HG02759 (cell line): ENCODE measurements around the gene GPR171.

Source experiments
- ATAC-seq: cut with Tn5 transposase; IDR thresholded peaks from one replicate; pipeline ENCODE4 v1.9.1; 2021; ENCODE audit warnings: mild to moderate bottlenecking, moderate library complexity; ENCODE audit not compliant: unreplicated experiment

GPR171 gene

GRCh38 chr3:151182349-151183079 lies 20.5 kb downstream of the GPR171 start:
- ATAC-seq, result no peak

- ATAC-seq, result no peak
Measured at GRCh38 chr3:151178208-151178845, 24.7 kb downstream of the GPR171 start.

- ATAC-seq, result no peak
Measured at GRCh38 chr3:151175952-151176351, 27.1 kb downstream of the GPR171 start.

- ATAC-seq, result no peak
Measured at GRCh38 chr3:151174351-151174750, 28.7 kb downstream of the GPR171 start.

- peak; percentile 69 for ATAC-seq
Measured at GRCh38 chr3:151171145-151171757, 31.8 kb downstream of the GPR171 start.

GRCh38 chr3:151169948-151170679 lies 32.9 kb downstream of the GPR171 start:
- ATAC-seq, result peak; percentile 34

GRCh38 chr3:151169262-151169947 lies 33.6 kb downstream of the GPR171 start:
- peak; percentile 27 for ATAC-seq

GRCh38 chr3:151168269-151169094 lies 34.5 kb downstream of the GPR171 start:
- peak; percentile 59 for ATAC-seq

GRCh38 chr3:151166161-151166560 lies 36.9 kb downstream of the GPR171 start:
- ATAC-seq, result no peak

- ATAC-seq, result no peak
Measured at GRCh38 chr3:151165226-151165625, 37.8 kb downstream of the GPR171 start.

- no peak for ATAC-seq
Measured at GRCh38 chr3:151159806-151160205, 43.2 kb downstream of the GPR171 start.

- peak; percentile 92 for ATAC-seq
Measured at GRCh38 chr3:151156618-151157216, 46.3 kb downstream of the GPR171 start.

GRCh38 chr3:151155409-151156128 lies 47.4 kb downstream of the GPR171 start:
- ATAC-seq, result no peak

GRCh38 chr3:151154566-151154965 lies 48.5 kb downstream of the GPR171 start:
- ATAC-seq, result no peak

GRCh38 chr3:151152455-151153079 lies 50.4 kb downstream of the GPR171 start:
- no peak for ATAC-seq
